Duodenal mucosa (tissue), 2 donors: ENCODE results near the gene SETMAR.
A peak's percentile ranks its signal among the peaks of the same experiment; 100 is the strongest.

Experiments
- H3K27ac ChIP-seq: one replicate; pipeline ENCODE4 v1.7.0; 2013; ENCODE audit warnings: low read depth, low read length
- H3K27me3 ChIP-seq, 2 donors: one replicate each; pipeline ENCODE4 v1.7.0; 2013; ENCODE audit warnings: low read length in 2 of 2, control low read depth in 1 of 2; ENCODE audit not compliant: insufficient read depth in 2 of 2, control insufficient read depth in 1 of 2
- H3K36me3 ChIP-seq, 2 donors: one replicate each; pipeline ENCODE4 v1.7.0; 2013; ENCODE audit warnings: low read length in 2 of 2, control low read depth in 1 of 2; ENCODE audit not compliant: insufficient read depth in 2 of 2, control insufficient read depth in 1 of 2
- H3K4me1 ChIP-seq, 2 donors: one replicate each; pipeline ENCODE4 v1.7.0; 2013; ENCODE audit warnings: low read length in 2 of 2, control low read depth in 1 of 2; ENCODE audit not compliant: insufficient read depth in 2 of 2, control insufficient read depth in 1 of 2
- H3K4me3 ChIP-seq, 2 donors: one replicate each; pipeline ENCODE4 v1.7.0; 2013; ENCODE audit warnings: low read length in 2 of 2, low read depth in 1 of 2
- H3K9ac ChIP-seq, 2 donors: one replicate each; pipeline ENCODE4 v1.7.0; 2013; ENCODE audit warnings: low read length in 2 of 2, low read depth in 1 of 2
- H3K9me3 ChIP-seq, 2 donors: one replicate each; pipeline ENCODE4 v1.7.0; 2013; ENCODE audit warnings: low read length in 2 of 2, control low read depth in 1 of 2; ENCODE audit not compliant: control insufficient read depth in 1 of 2

The SETMAR gene

DNA sequence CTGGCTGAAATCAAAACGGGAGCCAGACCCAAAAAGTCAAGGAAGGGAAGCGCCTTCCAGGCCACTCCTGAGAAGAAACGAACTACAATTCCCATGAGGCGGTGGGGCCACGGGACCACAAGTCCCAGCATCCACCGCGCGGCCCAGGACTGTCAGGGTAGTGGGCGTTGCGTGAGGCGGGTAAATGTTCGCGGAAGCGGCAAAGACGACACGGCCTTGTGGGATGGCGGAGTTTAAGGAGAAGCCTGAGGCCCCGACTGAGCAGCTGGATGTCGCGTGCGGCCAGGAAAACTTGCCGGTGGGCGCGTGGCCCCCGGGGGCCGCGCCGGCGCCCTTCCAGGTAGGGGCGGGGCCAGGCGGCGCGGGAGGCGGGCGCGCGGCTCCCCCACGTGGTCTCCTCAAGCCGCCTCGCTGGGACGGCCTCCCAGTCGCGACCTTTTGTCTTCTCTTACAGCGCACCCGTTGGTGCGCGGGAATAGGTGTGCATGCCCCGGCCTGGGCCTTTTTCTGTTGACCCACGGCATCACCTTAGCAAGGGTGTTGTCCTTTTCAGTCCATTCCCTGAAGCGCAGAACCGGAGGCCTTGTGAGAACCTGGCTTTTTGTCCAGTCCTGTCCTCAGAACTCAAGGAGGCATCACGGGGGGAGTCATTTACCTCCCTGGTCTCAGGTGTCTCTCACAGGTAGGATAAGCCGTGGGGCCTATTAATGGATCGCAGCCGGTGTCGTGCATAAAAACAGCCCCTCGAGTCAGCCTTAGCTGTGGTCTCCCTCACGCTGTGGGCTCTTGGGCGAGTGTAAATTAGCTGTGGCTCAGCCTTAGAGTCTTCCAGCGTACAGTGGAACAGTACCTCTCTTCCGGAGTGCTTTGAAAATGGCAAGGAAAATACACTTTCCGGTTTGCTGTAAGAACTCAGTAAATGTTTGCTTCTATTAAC lies at the start of gene SETMAR:
Gene SETMAR (plus strand): TSS at position 183 of the 937 bp plus-strand sequence. CDS start 2 bp downstream, at position 185.
- H3K36me3 ChIP-seq: no peaks in the 10 kb centered on the region
- H3K4me1 ChIP-seq: peaks cover 0 to 5% of the 10 kb centered on the region in 2 donors
- H3K9me3 ChIP-seq: no peaks in the 10 kb centered on the region
- no peaks in the 10 kb centered on the region for H3K27me3 ChIP-seq
- H3K4me3 ChIP-seq: peak within 1 kb of the TSS; percentile 80 to 97
- peak within 1 kb of the TSS; percentile 83 for H3K27ac ChIP-seq
- peak within 1 kb of the TSS; percentile 72 to 95 for H3K9ac ChIP-seq

- H3K36me3 ChIP-seq: no peaks in the 10 kb centered on the region
- no peaks in the 10 kb centered on the region for H3K4me1 ChIP-seq
- no peak overlapping the region for H3K9ac ChIP-seq
- no peaks in the 10 kb centered on the region for H3K9me3 ChIP-seq
- no peaks in the 10 kb centered on the region for H3K27me3 ChIP-seq
- no peak overlapping the region for H3K4me3 ChIP-seq
- H3K27ac ChIP-seq: no peak overlapping the region
These were observed 41.8 kb upstream of the SETMAR start for GRCh38 chr3:4261406-4261805.

- H3K4me3 ChIP-seq: no peak overlapping the region
These were observed 39.1 kb upstream of the SETMAR start for GRCh38 chr3:4264040-4264439.

DNA sequence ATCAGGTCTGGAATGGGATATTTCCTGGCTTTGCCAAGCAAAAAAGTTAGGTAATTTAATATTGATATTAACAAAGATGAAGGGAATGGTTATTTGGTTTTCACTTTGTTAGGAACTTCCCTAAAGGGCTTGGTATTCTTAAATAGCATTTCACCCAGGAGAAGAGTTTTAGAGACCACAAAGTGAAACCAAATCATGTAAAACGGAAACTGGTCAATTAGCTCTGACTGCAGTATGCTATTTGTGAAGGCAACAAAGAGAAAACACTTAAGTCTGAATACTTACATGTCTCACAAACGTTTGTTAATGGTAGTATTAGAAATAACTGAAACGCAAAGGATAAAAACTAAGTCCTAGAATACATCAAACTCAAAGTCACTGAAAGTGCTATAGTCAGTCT lies 32.4 kb upstream of the SETMAR start:
- H3K9me3 ChIP-seq: no peaks in the 10 kb centered on the region
- H3K9ac ChIP-seq: no peak overlapping the region

More at GRCh38 chr3:4264040-4264439, 39.1 kb upstream of the SETMAR start:
- no peaks in the 10 kb centered on the region for H3K9me3 ChIP-seq
- H3K27me3 ChIP-seq: no peaks in the 10 kb centered on the region
- no peaks in the 10 kb centered on the region for H3K36me3 ChIP-seq
- H3K9ac ChIP-seq: no peak overlapping the region
- no peak overlapping the region for H3K27ac ChIP-seq
- no peaks in the 10 kb centered on the region for H3K4me1 ChIP-seq

GRCh38 chr3:4271834-4272233 lies 31.3 kb upstream of the SETMAR start:
- H3K9me3 ChIP-seq: no peaks in the 10 kb centered on the region
- no peaks in the 10 kb centered on the region for H3K36me3 ChIP-seq
- no peak overlapping the region for H3K4me3 ChIP-seq
- H3K4me1 ChIP-seq: no peaks in the 10 kb centered on the region
- H3K9ac ChIP-seq: no peak overlapping the region
- H3K27me3 ChIP-seq: no peaks in the 10 kb centered on the region
- no peak overlapping the region for H3K27ac ChIP-seq

More for the DNA sequence above, 32.4 kb upstream of the SETMAR start:
- no peak overlapping the region for H3K4me3 ChIP-seq
- H3K36me3 ChIP-seq: no peaks in the 10 kb centered on the region
- no peaks in the 10 kb centered on the region for H3K27me3 ChIP-seq
- no peak overlapping the region for H3K27ac ChIP-seq
- no peaks in the 10 kb centered on the region for H3K4me1 ChIP-seq

DNA sequence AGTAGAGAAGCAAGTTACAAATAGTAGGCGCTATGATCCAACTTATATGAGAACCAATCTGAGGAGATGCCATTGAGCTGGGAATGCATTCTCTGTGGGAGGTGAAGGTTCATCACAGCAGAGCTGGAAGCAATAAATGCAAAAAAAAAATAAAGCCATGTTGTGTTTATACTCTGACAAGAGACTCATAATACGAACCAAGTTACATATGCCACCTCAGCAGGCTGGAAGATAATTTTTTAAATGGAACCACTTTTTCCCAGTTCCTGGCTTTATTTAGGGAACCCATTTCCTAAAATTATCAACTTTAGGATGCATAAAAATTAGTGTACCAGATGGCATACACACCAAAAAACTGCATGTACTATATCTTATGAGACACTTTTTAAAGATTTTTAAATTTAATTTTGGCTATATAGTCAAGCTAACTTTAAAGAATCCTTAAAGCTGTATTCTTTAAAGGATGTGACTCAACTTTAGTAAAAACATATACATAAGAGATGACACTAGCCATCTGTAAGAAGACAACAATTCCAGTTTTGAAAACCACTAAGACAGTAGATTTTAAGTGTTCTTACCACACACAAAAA lies 23.6 kb upstream of the SETMAR start:
- Histone ChIP-seq H3K27ac (no peak overlapping the region), H3K4me1 (no peaks in the 10 kb centered on the region), H3K9me3 (no peaks in the 10 kb centered on the region), H3K9ac (no peak overlapping the region), H3K36me3 (no peaks in the 10 kb centered on the region), H3K4me3 (no peak overlapping the region), H3K27me3 (no peaks in the 10 kb centered on the region)

- H3K27me3 ChIP-seq: no peaks in the 10 kb centered on the region
- no peaks in the 10 kb centered on the region for H3K9me3 ChIP-seq
- no peaks in the 10 kb centered on the region for H3K4me1 ChIP-seq
- H3K4me3 ChIP-seq: no peak overlapping the region
- no peak overlapping the region for H3K27ac ChIP-seq
- H3K9ac ChIP-seq: no peak overlapping the region
- no peaks in the 10 kb centered on the region for H3K36me3 ChIP-seq
These were observed 21.2 kb upstream of the SETMAR start for GRCh38 chr3:4281991-4282390.

- H3K27ac ChIP-seq: no peak overlapping the region
- H3K4me3 ChIP-seq: no peak overlapping the region
- H3K9ac ChIP-seq: no peak overlapping the region
- no peaks in the 10 kb centered on the region for H3K36me3 ChIP-seq
- no peaks in the 10 kb centered on the region for H3K4me1 ChIP-seq
- H3K9me3 ChIP-seq: no peaks in the 10 kb centered on the region
- no peaks in the 10 kb centered on the region for H3K27me3 ChIP-seq
These were observed 18.3 kb upstream of the SETMAR start for GRCh38 chr3:4284865-4285264.

- Histone ChIP-seq H3K9me3 (no peaks in the 10 kb centered on the region), H3K9ac (no peak overlapping the region), H3K4me3 (no peak overlapping the region), H3K27me3 (no peaks in the 10 kb centered on the region), H3K36me3 (no peaks in the 10 kb centered on the region), H3K4me1 (no peaks in the 10 kb centered on the region), H3K27ac (no peak overlapping the region)
These were observed 14.1 kb upstream of the SETMAR start for GRCh38 chr3:4289044-4289443.

- no peaks in the 10 kb centered on the region for H3K4me1 ChIP-seq
- H3K9ac ChIP-seq: no peak overlapping the region
- H3K27ac ChIP-seq: no peak overlapping the region
- H3K4me3 ChIP-seq: no peak overlapping the region
- H3K9me3 ChIP-seq: no peaks in the 10 kb centered on the region
- no peaks in the 10 kb centered on the region for H3K36me3 ChIP-seq
- H3K27me3 ChIP-seq: no peaks in the 10 kb centered on the region
These were observed 12.8 kb upstream of the SETMAR start for GRCh38 chr3:4290272-4290893.
